Thyroid gland (tissue), 4 donors: ENCODE measurements around the gene CEP152. TPM values are rescaled to one million over a fixed set of nuclear protein-coding genes. Genes with fewer than 3 reads are reported as not detected.

Source experiments
- DNase-seq, 2 donors: peaks; one replicate each; pipeline ENCODE4 v3.0.0-alpha.2; 2019
- H3K27ac ChIP-seq, 3 donors: fragments of 200-600 bp; sonication (generic); 1 replicate in 2 of 3; 2 replicates in 1 of 3; pipeline ENCODE4 v1.5.1; 2016 to 2019; ENCODE audit warnings: mild to moderate bottlenecking in 1 of 3, moderate library complexity in 1 of 3
- H3K27me3 ChIP-seq: fragments of 200-600 bp; sonication (generic); one replicate; pipeline ENCODE4 v1.5.1; 2019
- H3K36me3 ChIP-seq, 2 donors: fragments of 200-600 bp; sonication (generic); one replicate each; pipeline ENCODE4 v1.5.1; 2016 to 2019
- H3K4me1 ChIP-seq, 2 donors: fragments of 200-600 bp; sonication (generic); one replicate each; pipeline ENCODE4 v1.5.1; 2017 to 2019
- H3K4me3 ChIP-seq, 3 donors: fragments of 200-600 bp; sonication (generic); replicated peaks in 1 of 3; 1 replicate in 2 of 3; 2 replicates in 1 of 3; pipeline ENCODE4 v1.5.1; 2016; ENCODE audit warnings: mild to moderate bottlenecking in 1 of 3
- H3K9me3 ChIP-seq: fragments of 200-600 bp; sonication (generic); one replicate; pipeline ENCODE4 v1.5.1; 2017
- POLR2A ChIP-seq, 2 donors: fragments of 450-650 bp; IDR thresholded peaks; one replicate each; pipeline ENCODE4 v1.6.1; 2017; ENCODE audit warnings: antibody characterized with exemption in 2 of 2, mild to moderate bottlenecking in 2 of 2, moderate library complexity in 1 of 2
- WGBS, 2 donors: methylation state at CpG; one replicate each; pipeline ENCODE4 v1.1.5; 2017; 5-methylcytosine and 5-hydroxymethylcytosine counted together
- intact Hi-C: fragments of 100-400 bp; cut with DNase I; formaldehyde crosslinking; loops from one replicate; pipeline ENCODE4 v1.15.1; 2023
- total RNA-seq, 4 donors: library from RNA; depleted of rRNA; stranded (reverse); fragments of >200 nt; gene quantifications; one replicate each; pipeline ENCODE4 v1.2.3, GENCODE V29; 2016
- TF ChIP-seq, protein P1 (sequence below), 6 experiments: fragments of 200-600 bp in 3 of 6; fragments of 450-650 bp in 3 of 6; sonication (generic) in 3 of 6; IDR thresholded peaks; one replicate each; pipeline ENCODE4 v1.5.1; 2016 to 2019; ENCODE audit warnings: antibody characterized with exemption in 6 of 6, mild to moderate bottlenecking in 2 of 6, inconsistent platforms in 1 of 6, moderate library complexity in 1 of 6

CEP152 gene
- total RNA-seq, 4 donors from 2014 or later = 5.5 to 7.7 (median 6.8) TPM

DNA sequence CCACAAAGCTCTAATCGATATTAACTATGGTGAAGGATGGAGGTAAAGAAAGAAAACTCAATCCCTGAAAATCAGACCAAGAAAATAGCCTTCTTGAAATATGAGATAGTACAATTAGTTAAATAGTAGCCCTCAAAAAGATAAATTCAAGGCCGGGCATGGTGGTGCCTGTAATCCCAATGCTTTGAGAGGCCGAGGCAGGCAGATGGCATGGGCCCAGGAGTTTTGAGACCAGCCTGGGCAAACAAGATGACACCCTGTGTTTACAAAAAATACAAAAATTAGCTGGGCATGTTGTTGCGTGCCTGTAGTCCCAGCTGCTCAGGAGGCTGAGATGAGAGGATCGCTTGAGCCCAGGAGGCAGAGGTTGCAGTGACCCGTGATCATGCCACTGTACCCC is 31.6 kb upstream of the CEP152 start:
- Histone ChIP-seq H3K9me3 (no peaks in the 10 kb centered on the region), H3K4me1 (no peaks in the 10 kb centered on the region), H3K4me3 (no peak overlapping the region), H3K27me3 (no peaks in the 10 kb centered on the region), H3K27ac (no peak overlapping the region), H3K36me3 (no peaks in the 10 kb centered on the region)
- intact Hi-C loops = no loop called here
- 82 to 93% methylated on average over 6 of the region's 6 CpGs for WGBS, 2 donors
- no peak for DNase-seq
- TF ChIP-seq POLR2A (IDR thresholded peaks at IDR 0.05) = no peak
- TF ChIP-seq, protein P1, sequence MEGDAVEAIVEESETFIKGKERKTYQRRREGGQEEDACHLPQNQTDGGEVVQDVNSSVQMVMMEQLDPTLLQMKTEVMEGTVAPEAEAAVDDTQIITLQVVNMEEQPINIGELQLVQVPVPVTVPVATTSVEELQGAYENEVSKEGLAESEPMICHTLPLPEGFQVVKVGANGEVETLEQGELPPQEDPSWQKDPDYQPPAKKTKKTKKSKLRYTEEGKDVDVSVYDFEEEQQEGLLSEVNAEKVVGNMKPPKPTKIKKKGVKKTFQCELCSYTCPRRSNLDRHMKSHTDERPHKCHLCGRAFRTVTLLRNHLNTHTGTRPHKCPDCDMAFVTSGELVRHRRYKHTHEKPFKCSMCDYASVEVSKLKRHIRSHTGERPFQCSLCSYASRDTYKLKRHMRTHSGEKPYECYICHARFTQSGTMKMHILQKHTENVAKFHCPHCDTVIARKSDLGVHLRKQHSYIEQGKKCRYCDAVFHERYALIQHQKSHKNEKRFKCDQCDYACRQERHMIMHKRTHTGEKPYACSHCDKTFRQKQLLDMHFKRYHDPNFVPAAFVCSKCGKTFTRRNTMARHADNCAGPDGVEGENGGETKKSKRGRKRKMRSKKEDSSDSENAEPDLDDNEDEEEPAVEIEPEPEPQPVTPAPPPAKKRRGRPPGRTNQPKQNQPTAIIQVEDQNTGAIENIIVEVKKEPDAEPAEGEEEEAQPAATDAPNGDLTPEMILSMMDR (IDR thresholded peaks at IDR 0.05) = no peak

DNA sequence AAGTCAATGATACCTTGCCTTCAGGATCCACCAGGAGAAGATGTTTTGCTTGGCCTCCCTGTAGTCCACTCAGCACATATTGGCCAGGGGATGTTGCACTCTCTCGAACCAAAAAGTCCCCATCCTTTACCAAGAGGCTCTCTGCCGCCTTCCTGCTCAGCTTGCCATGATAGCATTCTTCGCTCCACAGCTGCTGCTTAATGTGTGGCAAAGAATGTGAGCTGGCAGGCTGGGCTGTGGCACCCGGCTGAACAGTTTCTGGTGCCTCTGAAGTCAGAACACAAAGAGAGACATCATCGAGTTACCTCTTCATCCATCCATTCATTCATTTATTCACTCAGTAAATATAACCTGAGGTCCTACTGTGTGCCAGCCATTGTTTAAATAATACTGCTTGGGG is 23.9 kb upstream of the CEP152 start:
- Histone ChIP-seq H3K36me3 (no peaks in the 10 kb centered on the region), H3K27ac (no peak overlapping the region), H3K4me3 (no peak overlapping the region), H3K9me3 (no peaks in the 10 kb centered on the region), H3K27me3 (no peaks in the 10 kb centered on the region), H3K4me1 (no peaks in the 10 kb centered on the region)
- intact Hi-C loops = no loop called here
- TF ChIP-seq, protein P1 (IDR thresholded peaks at IDR 0.05) = no peak
- no peak for TF ChIP-seq POLR2A (IDR thresholded peaks at IDR 0.05)
- no peak for DNase-seq
- 92 to 93% methylated on average over 5 of the region's 5 CpGs for WGBS, 2 donors

DNA sequence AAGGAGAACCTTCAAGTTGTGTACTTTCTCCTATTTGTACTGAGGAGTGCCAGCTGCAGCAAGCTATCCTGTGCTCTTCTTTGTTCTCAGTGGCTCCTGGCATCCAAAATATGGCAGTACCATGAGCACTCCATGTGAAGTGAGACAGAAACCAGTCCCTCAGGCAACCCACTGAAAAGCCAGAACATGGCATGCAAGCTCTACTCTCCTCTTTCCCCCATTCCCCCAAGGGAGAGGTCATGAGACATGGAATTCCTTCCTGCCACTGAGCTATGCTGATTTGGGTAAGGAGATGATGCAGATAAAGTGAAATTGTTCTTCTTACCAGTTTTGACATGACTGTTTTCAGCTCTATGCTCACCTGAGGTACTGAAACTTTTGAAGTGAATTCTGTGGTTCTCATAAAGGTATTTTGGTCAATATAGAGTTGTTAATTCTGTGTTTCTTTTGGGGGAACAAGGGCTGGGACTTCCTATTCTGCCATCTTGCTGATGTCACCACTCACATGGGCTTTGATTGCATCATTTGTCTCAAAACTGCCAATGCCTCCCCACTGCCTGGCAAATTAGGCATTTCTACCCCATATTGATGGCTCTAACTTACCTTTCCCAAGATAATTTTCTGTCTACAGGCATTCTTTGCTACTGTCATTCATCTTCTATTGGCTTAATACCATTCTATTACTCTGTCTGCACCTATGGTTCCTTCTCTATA is 22.8 kb upstream of the CEP152 start:
- no peaks in the 10 kb centered on the region for H3K27me3 ChIP-seq
- no peak overlapping the region for H3K27ac ChIP-seq
- DNase-seq = no peak
- no peaks in the 10 kb centered on the region for H3K4me1 ChIP-seq
- intact Hi-C loops = no loop called here
- H3K4me3 ChIP-seq = no peak overlapping the region
- H3K9me3 ChIP-seq = no peaks in the 10 kb centered on the region
- H3K36me3 ChIP-seq = no peaks in the 10 kb centered on the region
- no peak for TF ChIP-seq POLR2A (IDR thresholded peaks at IDR 0.05)
- TF ChIP-seq, protein P1 (IDR thresholded peaks at IDR 0.05) = no peak

DNA sequence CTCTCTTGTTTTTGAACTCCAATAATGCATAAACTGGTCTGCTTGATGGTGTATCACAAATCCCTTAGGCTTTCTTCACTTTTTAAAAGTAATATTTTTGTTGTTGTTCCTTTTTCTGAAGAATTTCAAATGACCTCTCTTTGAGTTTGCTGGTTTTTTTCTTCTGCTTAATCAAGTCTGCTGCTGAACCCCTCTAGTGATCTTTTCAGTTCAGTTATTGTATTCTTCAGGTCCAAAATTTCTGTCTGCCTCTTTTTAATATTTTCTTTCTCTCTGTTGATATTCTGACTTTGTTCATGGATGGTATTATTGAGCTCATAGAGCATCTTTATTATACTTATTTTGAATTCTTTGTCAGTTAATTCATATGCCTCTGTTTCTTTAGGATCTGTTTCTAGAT is 21.8 kb upstream of the CEP152 start:
- Histone ChIP-seq H3K4me3 (no peak overlapping the region), H3K36me3 (no peaks in the 10 kb centered on the region), H3K4me1 (no peaks in the 10 kb centered on the region), H3K27ac (no peak overlapping the region), H3K9me3 (no peaks in the 10 kb centered on the region), H3K27me3 (no peaks in the 10 kb centered on the region)
- intact Hi-C loops = no loop called here
- TF ChIP-seq, protein P1 (IDR thresholded peaks at IDR 0.05) = no peak
- TF ChIP-seq POLR2A (IDR thresholded peaks at IDR 0.05) = no peak
- no peak for DNase-seq

DNA sequence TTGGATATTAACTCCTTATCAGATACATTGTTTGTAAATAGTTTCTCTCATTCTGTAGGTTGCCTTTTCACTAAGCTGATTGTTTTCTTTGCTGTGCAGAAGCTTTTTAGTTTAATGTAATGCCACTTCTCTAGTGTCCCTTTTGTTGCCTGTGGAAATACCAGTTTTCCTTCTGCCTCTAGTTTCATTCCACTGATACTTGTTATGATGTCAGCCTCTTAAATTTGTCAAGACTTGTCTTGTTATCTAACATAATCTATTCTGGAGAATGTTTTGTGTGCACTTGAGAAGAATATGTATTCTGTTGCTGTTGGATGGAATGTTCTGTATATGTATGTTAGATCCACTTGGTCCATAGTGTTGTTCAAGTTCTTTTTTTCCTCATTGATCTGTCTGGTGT is 18.0 kb upstream of the CEP152 start:
- TF ChIP-seq, protein P1 (IDR thresholded peaks at IDR 0.05) = no peak
- TF ChIP-seq POLR2A (IDR thresholded peaks at IDR 0.05) = no peak
- DNase-seq = no peak
- Histone ChIP-seq H3K36me3 (no peaks in the 10 kb centered on the region), H3K4me3 (no peak overlapping the region), H3K9me3 (no peaks in the 10 kb centered on the region), H3K27ac (no peak overlapping the region), H3K27me3 (no peaks in the 10 kb centered on the region), H3K4me1 (no peaks in the 10 kb centered on the region)
- intact Hi-C loops = no loop called here
